ENCODE measurements around the gene SEMA6D. TPM values are rescaled to one million over a fixed set of nuclear protein-coding genes. Genes with fewer than 3 reads are reported as not detected.

SEMA6D gene
- total and polyA plus RNA-seq, 2 donors (not counting 3 experiments of a cell fraction or from before 2014, with no cell fraction given) = 16.3 to 22.5 TPM

GRCh38 chr15:47720555-47720954 is 3.2 kb downstream of the SEMA6D start:
- H3K4me2 ChIP-seq (ENCODE audit: insufficient read depth, low read length) = peak overlapping the region; percentile 8
- peaks cover 19% of the 10 kb centered on the region for H3K4me1 ChIP-seq (ENCODE audit: control insufficient read depth, extremely low read depth, insufficient read depth, low read length)
- H3K9me1 ChIP-seq (replicated peaks; ENCODE audit: control insufficient read depth, extremely low read depth, insufficient read depth, low read length) = no peaks in the 10 kb centered on the region
- H3K4me3 ChIP-seq (replicated peaks in 1 of 3; ENCODE audit: insufficient read depth in 1 of 3, low read depth in 1 of 3, low read length in 3 of 3) = no peak overlapping the region
- H2AFZ ChIP-seq (ENCODE audit: low read depth, low read length) = no peak overlapping the region
- H3K79me2 ChIP-seq (ENCODE audit: control insufficient read depth, insufficient read depth, low read length) = peaks cover 21% of the 10 kb centered on the region
- no peak for TF ChIP-seq GATA2 (IDR thresholded peaks at IDR 0.05; ENCODE audit: insufficient read depth, insufficient read length, low read depth, low read length)
- no peak overlapping the region for H3K27ac ChIP-seq (ENCODE audit: insufficient read depth, low read depth, low read length)
- no peak for DNase-seq (ENCODE audit: low read depth, low spot score)
- ChIA-PET POLR2A (no interaction called here), CTCF (interaction anchor here (0.6 to 6.1 kb wide), 4 partner anchors 9 to 525 kb away, joined by 3 to 91 read pairs (median 4); no protein-coding TSS in a partner anchor)
- no peaks in the 10 kb centered on the region for H4K20me1 ChIP-seq (replicated peaks; ENCODE audit: control insufficient read depth, extremely low read depth, insufficient read depth, low read length)
- intact Hi-C loops (cut with micrococcal nuclease) = no loop called here
- H3K9ac ChIP-seq (replicated peaks; ENCODE audit: extremely low read depth, insufficient read depth, low read length) = no peak overlapping the region
- H3K9me3 ChIP-seq (replicated peaks; ENCODE audit: control insufficient read depth, insufficient read depth, low read length) = no peaks in the 10 kb centered on the region
- FAIRE-seq = no peak
- no peaks in the 10 kb centered on the region for H3K36me3 ChIP-seq (ENCODE audit: control insufficient read depth in 2 of 2, extremely low read depth in 1 of 2, insufficient read depth in 2 of 2, low read length in 2 of 2)
- H3K27me3 ChIP-seq (ENCODE audit: control insufficient read depth in 2 of 2, insufficient read depth in 2 of 2, low read length in 2 of 2) = no peaks in the 10 kb centered on the region
- dilution Hi-C loops (cut with MboI; ENCODE audit: extremely low pct_ligation_motif_present, low sequenced_read_pairs) = no loop called here
- no TSS peak for BruUV-seq (replicated peaks)

- no peaks in the 10 kb centered on the region for H4K20me1 ChIP-seq (replicated peaks; ENCODE audit: control insufficient read depth, extremely low read depth, insufficient read depth, low read length)
- H3K4me1 ChIP-seq (ENCODE audit: control insufficient read depth, extremely low read depth, insufficient read depth, low read length) = peaks cover 22% of the 10 kb centered on the region
- dilution Hi-C loops (cut with MboI; ENCODE audit: extremely low pct_ligation_motif_present, low sequenced_read_pairs) = no loop called here
- CTCF ChIA-PET = interaction anchor here (1.0 to 1.2 kb wide), 3 partner anchors 10 to 526 kb away, joined by 3 to 4 read pairs (median 3); no protein-coding TSS in a partner anchor
- no peaks in the 10 kb centered on the region for H3K36me3 ChIP-seq (ENCODE audit: control insufficient read depth in 2 of 2, extremely low read depth in 1 of 2, insufficient read depth in 2 of 2, low read length in 2 of 2)
- no peaks in the 10 kb centered on the region for H3K9me3 ChIP-seq (replicated peaks; ENCODE audit: control insufficient read depth, insufficient read depth, low read length)
- no peak overlapping the region for H3K9ac ChIP-seq (replicated peaks; ENCODE audit: extremely low read depth, insufficient read depth, low read length)
- H2AFZ ChIP-seq (ENCODE audit: low read depth, low read length) = no peak overlapping the region
- peaks cover 21% of the 10 kb centered on the region for H3K79me2 ChIP-seq (ENCODE audit: control insufficient read depth, insufficient read depth, low read length)
- POLR2A ChIA-PET = no interaction called here
- no peak for DNase-seq (ENCODE audit: low read depth, low spot score)
- no TSS peak for BruUV-seq (replicated peaks)
- FAIRE-seq = no peak
- H3K4me3 ChIP-seq (replicated peaks in 1 of 3; ENCODE audit: insufficient read depth in 1 of 3, low read depth in 1 of 3, low read length in 3 of 3) = no peak overlapping the region
- intact Hi-C loops (cut with micrococcal nuclease) = no loop called here
- H3K4me2 ChIP-seq (ENCODE audit: insufficient read depth, low read length) = no peak overlapping the region
- no peaks in the 10 kb centered on the region for H3K27me3 ChIP-seq (ENCODE audit: control insufficient read depth in 2 of 2, insufficient read depth in 2 of 2, low read length in 2 of 2)
- no peaks in the 10 kb centered on the region for H3K9me1 ChIP-seq (replicated peaks; ENCODE audit: control insufficient read depth, extremely low read depth, insufficient read depth, low read length)
- H3K27ac ChIP-seq (ENCODE audit: insufficient read depth, low read depth, low read length) = no peak overlapping the region
- TF ChIP-seq POLR2A (IDR thresholded peaks at IDR 0.05; ENCODE audit: low read depth, low read length) (no peak), CTCF (IDR thresholded peaks at IDR 0.05; ENCODE audit: extremely low read depth in 1 of 2, insufficient read depth in 1 of 2, low read depth in 1 of 2, low read length in 2 of 2) (no peak), EZH2 (IDR thresholded peaks at IDR 0.05; ENCODE audit: borderline replicate concordance, low read depth, low read length, severe bottlenecking) (no peak), MYC (IDR thresholded peaks at IDR 0.05; ENCODE audit: low read depth, low read length) (no peak), MAX (IDR thresholded peaks at IDR 0.05; ENCODE audit: insufficient read depth, insufficient read length) (no peak), JUN (IDR thresholded peaks at IDR 0.05; ENCODE audit: borderline replicate concordance, insufficient read depth, insufficient read length, low read depth) (no peak), GATA2 (IDR thresholded peaks at IDR 0.05; ENCODE audit: insufficient read depth, insufficient read length, low read depth, low read length) (no peak), POLR2AphosphoS5 (IDR thresholded peaks at IDR 0.05; ENCODE audit: insufficient read depth, low read depth, low read length) (no peak), FOS (IDR thresholded peaks at IDR 0.05; ENCODE audit: borderline replicate concordance, insufficient read depth, low read length) (no peak)
Measured at GRCh38 chr15:47721676-47722075, 4.4 kb downstream of the SEMA6D start.

All from endothelial cell of umbilical vein (primary cell).